ENCODE measurements around the gene XYLT2. TPM values are rescaled to one million over a fixed set of nuclear protein-coding genes. Genes with fewer than 3 reads are reported as not detected.
"Not testable (repeated sequence)": the region's sequence is repeated elsewhere in the genome, so short reads cannot be mapped to it uniquely, and the experiment has no call there.

Gene XYLT2
- total RNA-seq, 1 donor from 2014 or later, result 19.5 TPM

- no peak for FAIRE-seq
These were observed 50.6 kb downstream of the XYLT2 start for GRCh38 chr17:50396261-50397110.

GRCh38 chr17:50397111-50397918 is 51.4 kb downstream of the XYLT2 start, which contains the start of gene LRRC59:
TSS of gene LRRC59 (minus strand) at chr17:50397523. CDS start at chr17:50397317, 206 bp downstream.
- H3K27me3 ChIP-seq (ENCODE audit: control insufficient read depth, insufficient read depth, low read length), result no peaks in the 10 kb centered on the region
- DNase-seq (ENCODE audit: low read depth), result peak; percentile 65
- peak; percentile 100 for TF ChIP-seq CTCF (IDR thresholded peaks at IDR 0.05; ENCODE audit: insufficient read depth, low read length, severe bottlenecking)
- FAIRE-seq, result no peak
- H3K36me3 ChIP-seq (ENCODE audit: control insufficient read depth, insufficient read depth, low read length), result peaks cover 18% of the 10 kb centered on the region
- peak within 1 kb of the TSS; percentile 96 for H3K4me3 ChIP-seq (ENCODE audit: low read depth, low read length)

More at GRCh38 chr17:50396261-50397110, 50.6 kb downstream of the XYLT2 start:
- Histone ChIP-seq H3K27me3 (ENCODE audit: control insufficient read depth, insufficient read depth, low read length) (no peaks in the 10 kb centered on the region), H3K36me3 (ENCODE audit: control insufficient read depth, insufficient read depth, low read length) (peaks cover 20% of the 10 kb centered on the region), H3K4me3 (ENCODE audit: low read depth, low read length) (peak overlapping the region; percentile 96)
- no peak for TF ChIP-seq CTCF (IDR thresholded peaks at IDR 0.05; ENCODE audit: insufficient read depth, low read length, severe bottlenecking)
- DNase-seq (ENCODE audit: low read depth), result peak; percentile 64

GRCh38 chr17:50397919-50398285 is 52.0 kb downstream of the XYLT2 start:
- Histone ChIP-seq H3K27me3 (ENCODE audit: control insufficient read depth, insufficient read depth, low read length) (no peaks in the 10 kb centered on the region), H3K4me3 (ENCODE audit: low read depth, low read length) (no peak overlapping the region), H3K36me3 (ENCODE audit: control insufficient read depth, insufficient read depth, low read length) (peaks cover 14% of the 10 kb centered on the region)
- no peak for TF ChIP-seq CTCF (IDR thresholded peaks at IDR 0.05; ENCODE audit: insufficient read depth, low read length, severe bottlenecking)
- DNase-seq (ENCODE audit: low read depth), result no peak
- no peak for FAIRE-seq

GRCh38 chr17:50398672-50399071 is 52.7 kb downstream of the XYLT2 start:
- peaks cover 10% of the 10 kb centered on the region for H3K36me3 ChIP-seq (ENCODE audit: control insufficient read depth, insufficient read depth, low read length)
- not testable (repeated sequence) for H3K4me3 ChIP-seq (ENCODE audit: low read depth, low read length); H3K27me3 ChIP-seq (ENCODE audit: control insufficient read depth, insufficient read depth, low read length); FAIRE-seq; DNase-seq (ENCODE audit: low read depth)

GRCh38 chr17:50399591-50399990 is 53.7 kb downstream of the XYLT2 start:
- not testable (repeated sequence) for H3K36me3 ChIP-seq (ENCODE audit: control insufficient read depth, insufficient read depth, low read length); FAIRE-seq

GRCh38 chr17:50405351-50405750 is 59.4 kb downstream of the XYLT2 start:
- not testable (repeated sequence) for DNase-seq (ENCODE audit: low read depth); H3K27me3 ChIP-seq (ENCODE audit: control insufficient read depth, insufficient read depth, low read length); H3K4me3 ChIP-seq (ENCODE audit: low read depth, low read length); H3K36me3 ChIP-seq (ENCODE audit: control insufficient read depth, insufficient read depth, low read length); FAIRE-seq

More at GRCh38 chr17:50399591-50399990, 53.7 kb downstream of the XYLT2 start:
- H3K27me3 ChIP-seq (ENCODE audit: control insufficient read depth, insufficient read depth, low read length); H3K4me3 ChIP-seq (ENCODE audit: low read depth, low read length); DNase-seq (ENCODE audit: low read depth): not testable (repeated sequence)

GRCh38 chr17:50406578-50406977 is 60.7 kb downstream of the XYLT2 start:
- TF ChIP-seq CTCF (IDR thresholded peaks at IDR 0.05; ENCODE audit: insufficient read depth, low read length, severe bottlenecking), result no peak
- DNase-seq (ENCODE audit: low read depth) (no peak), FAIRE-seq (no peak)
- Histone ChIP-seq H3K4me3 (ENCODE audit: low read depth, low read length) (no peak overlapping the region), H3K27me3 (ENCODE audit: control insufficient read depth, insufficient read depth, low read length) (no peaks in the 10 kb centered on the region), H3K36me3 (ENCODE audit: control insufficient read depth, insufficient read depth, low read length) (no peaks in the 10 kb centered on the region)
